Measurements from ENCODE around the gene GSTM4. TPM values are rescaled to one million over a fixed set of nuclear protein-coding genes. Genes with fewer than 3 reads are reported as not detected.

GSTM4 gene
- total and polyA plus RNA-seq, 12 donors: 22.8 to 62.1 (median 41.8) TPM

- intact Hi-C loops (cut with DNase I): loop anchor here in 1 of 10 donors (10.0 kb wide), 1 partner anchor 331 kb away; the partner anchor contains the start of gene AHCYL1
- 87 to 92% methylated on average over 2 of the region's 2 CpGs for WGBS, 2 donors
- peaks cover 0 to 6% (median 0%) of the 10 kb centered on the region in 9 donors for H3K36me3 ChIP-seq
- no peaks in the 10 kb centered on the region for H3K9me3 ChIP-seq
- H3K27ac ChIP-seq: no peak overlapping the region
- DNase-seq (no peak), ATAC-seq (no peak)
- no peak overlapping the region for H3K4me3 ChIP-seq
- H3K27me3 ChIP-seq: no peaks in the 10 kb centered on the region
- TF ChIP-seq CTCF (IDR thresholded peaks at IDR 0.05): no peak
- peaks cover 0 to 30% (median 11%) of the 10 kb centered on the region in 9 donors for H3K4me1 ChIP-seq
Measured at GRCh38 chr1:109653306-109653705, 2.6 kb upstream of the GSTM4 start.

- no peaks in the 10 kb centered on the region for H3K9me3 ChIP-seq
- peaks cover 0 to 32% (median 11%) of the 10 kb centered on the region in 9 donors for H3K4me1 ChIP-seq
- no peak overlapping the region for H3K27ac ChIP-seq
- intact Hi-C loops (cut with DNase I): loop anchor here in 1 of 10 donors (10.0 kb wide), 1 partner anchor 330 kb away; the partner anchor contains the start of gene AHCYL1
- no peaks in the 10 kb centered on the region for H3K27me3 ChIP-seq
- H3K4me3 ChIP-seq: no peak overlapping the region
- ATAC-seq (no peak), DNase-seq (no peak)
- H3K36me3 ChIP-seq: peaks cover 0 to 18% (median 4%) of the 10 kb centered on the region in 9 donors
- TF ChIP-seq CTCF (IDR thresholded peaks at IDR 0.05): no peak
- 89 to 92% methylated on average over 12 of the region's 12 CpGs for WGBS, 2 donors
Measured at GRCh38 chr1:109654519-109654918, 1.4 kb upstream of the GSTM4 start.

GRCh38 chr1:109657395-109657794 lies 1.5 kb downstream of the GSTM4 start:
- no peaks in the 10 kb centered on the region for H3K9me3 ChIP-seq
- 94 to 96% methylated on average over 4 of the region's 4 CpGs for WGBS, 2 donors
- H3K4me1 ChIP-seq: peaks cover 0 to 34% (median 11%) of the 10 kb centered on the region in 9 donors
- ATAC-seq (no peak), DNase-seq (no peak)
- no peak for TF ChIP-seq CTCF (IDR thresholded peaks at IDR 0.05)
- peaks cover 0 to 44% (median 9%) of the 10 kb centered on the region in 9 donors for H3K36me3 ChIP-seq
- H3K27ac ChIP-seq: no peak overlapping the region
- no peaks in the 10 kb centered on the region for H3K27me3 ChIP-seq
- intact Hi-C loops (cut with DNase I): loop anchor here in 2 of 10 donors (5.0 to 10.0 kb wide), 2 partner anchors 327 to 330 kb away; partner anchors contain the start of gene AHCYL1 (in 1 of the 2)
- no peak overlapping the region for H3K4me3 ChIP-seq

- Histone ChIP-seq H3K4me1 (peaks cover 0 to 34% (median 11%) of the 10 kb centered on the region in 9 donors), H3K27ac (no peak overlapping the region), H3K36me3 (peaks cover 0 to 44% (median 9%) of the 10 kb centered on the region in 9 donors), H3K27me3 (no peaks in the 10 kb centered on the region), H3K4me3 (no peak overlapping the region), H3K9me3 (no peaks in the 10 kb centered on the region)
- no peak for ATAC-seq
- WGBS, 2 donors: 74 to 80% methylated on average over 7 of the region's 7 CpGs
- intact Hi-C loops (cut with DNase I): loop anchor here in 2 of 10 donors (5.0 to 10.0 kb wide), 2 partner anchors 327 to 329 kb away; partner anchors contain the start of gene AHCYL1 (in 1 of the 2)
- TF ChIP-seq CTCF (IDR thresholded peaks at IDR 0.05): no peak
- no peak for DNase-seq
Measured at GRCh38 chr1:109657970-109658369, 2.1 kb downstream of the GSTM4 start.
